ENCODE measurements around the gene CASR.

CASR gene

GRCh38 chr3:122263058-122263457 lies 79.6 kb downstream of the CASR start:
- POLR2A ChIA-PET = no interaction called here
- TF ChIP-seq, protein P1, sequence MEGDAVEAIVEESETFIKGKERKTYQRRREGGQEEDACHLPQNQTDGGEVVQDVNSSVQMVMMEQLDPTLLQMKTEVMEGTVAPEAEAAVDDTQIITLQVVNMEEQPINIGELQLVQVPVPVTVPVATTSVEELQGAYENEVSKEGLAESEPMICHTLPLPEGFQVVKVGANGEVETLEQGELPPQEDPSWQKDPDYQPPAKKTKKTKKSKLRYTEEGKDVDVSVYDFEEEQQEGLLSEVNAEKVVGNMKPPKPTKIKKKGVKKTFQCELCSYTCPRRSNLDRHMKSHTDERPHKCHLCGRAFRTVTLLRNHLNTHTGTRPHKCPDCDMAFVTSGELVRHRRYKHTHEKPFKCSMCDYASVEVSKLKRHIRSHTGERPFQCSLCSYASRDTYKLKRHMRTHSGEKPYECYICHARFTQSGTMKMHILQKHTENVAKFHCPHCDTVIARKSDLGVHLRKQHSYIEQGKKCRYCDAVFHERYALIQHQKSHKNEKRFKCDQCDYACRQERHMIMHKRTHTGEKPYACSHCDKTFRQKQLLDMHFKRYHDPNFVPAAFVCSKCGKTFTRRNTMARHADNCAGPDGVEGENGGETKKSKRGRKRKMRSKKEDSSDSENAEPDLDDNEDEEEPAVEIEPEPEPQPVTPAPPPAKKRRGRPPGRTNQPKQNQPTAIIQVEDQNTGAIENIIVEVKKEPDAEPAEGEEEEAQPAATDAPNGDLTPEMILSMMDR (IDR thresholded peaks at IDR 0.05; ENCODE audit: control extremely low read depth, extremely low read depth, low read depth, missing control alignments) = no peak
- DNase-seq (ENCODE audit: extremely low spot score) = no peak
- CTCF ChIA-PET = interaction anchor here (0.7 to 9.2 kb wide), 10 partner anchors 10 to 717 kb away, joined by 3 to 98 read pairs (median 3); partner anchors contain the start of gene POLQ

GRCh38 chr3:122263974-122264588 lies 80.6 kb downstream of the CASR start:
- ChIA-PET CTCF (interaction anchor here (9.2 kb wide), 1 partner anchor 163 kb away, joined by 98 read pairs; no protein-coding TSS in a partner anchor), POLR2A (no interaction called here)
- DNase-seq (ENCODE audit: extremely low spot score) = no peak
- TF ChIP-seq, protein P1 (IDR thresholded peaks at IDR 0.05; ENCODE audit: control extremely low read depth, extremely low read depth, low read depth, missing control alignments) = no peak

- POLR2A ChIA-PET = no interaction called here
- DNase-seq (ENCODE audit: extremely low spot score) = no peak
- TF ChIP-seq, protein P1 (IDR thresholded peaks at IDR 0.05; ENCODE audit: control extremely low read depth, extremely low read depth, low read depth, missing control alignments) = no peak
- CTCF ChIA-PET = interaction anchor here (1.4 to 9.2 kb wide), 4 partner anchors 20 to 165 kb away, joined by 3 to 98 read pairs (median 4); no protein-coding TSS in a partner anchor
These were observed 82.5 kb downstream of the CASR start for GRCh38 chr3:122265957-122266356.

DNA sequence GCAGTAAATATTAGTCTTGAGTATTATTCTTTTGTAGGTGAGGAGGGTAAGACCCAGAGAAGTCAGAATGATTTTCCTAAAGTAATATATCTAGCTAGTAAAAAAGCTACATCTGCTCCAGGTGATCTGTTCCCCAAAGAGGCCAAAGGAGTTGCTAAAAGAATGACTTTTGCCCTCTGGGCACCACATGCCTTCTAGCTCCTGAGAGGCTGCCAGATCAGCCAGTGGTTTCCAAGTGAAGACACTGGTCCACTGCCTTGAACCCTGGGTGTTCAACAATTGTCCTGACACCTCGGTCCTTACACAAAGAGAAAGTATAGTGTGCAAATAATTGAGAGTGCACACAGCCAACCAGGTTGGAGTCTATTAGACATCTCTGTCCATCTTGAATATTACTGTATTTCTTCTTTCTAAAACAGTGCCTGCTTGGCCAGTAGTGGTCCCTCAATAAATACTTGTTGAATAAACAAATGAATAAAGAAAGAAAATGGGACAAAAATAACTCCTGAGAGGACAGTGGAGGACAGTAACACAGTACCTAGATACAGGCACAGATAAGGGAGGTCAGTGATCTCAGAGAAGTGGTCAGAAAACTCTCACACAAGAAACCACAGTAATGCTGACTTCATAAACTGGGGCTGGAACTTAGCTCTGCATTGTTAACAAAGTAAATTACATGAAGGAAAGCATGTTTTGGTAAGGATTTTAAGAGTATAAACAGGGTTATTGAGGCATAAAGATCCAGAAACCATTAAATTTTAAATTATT lies 85.0 kb downstream of the CASR start:
- ChIA-PET POLR2A (no interaction called here), CTCF (interaction anchor here (1.0 to 1.9 kb wide), 4 partner anchors 9 to 32 kb away, joined by 3 to 9 read pairs (median 4); no protein-coding TSS in a partner anchor)
- DNase-seq (ENCODE audit: extremely low spot score) = peak; percentile 32
- TF ChIP-seq, protein P1 (IDR thresholded peaks at IDR 0.05; ENCODE audit: control extremely low read depth, extremely low read depth, low read depth, missing control alignments) = no peak

- DNase-seq (ENCODE audit: extremely low spot score) = no peak
- ChIA-PET CTCF (interaction anchor here (1.0 to 1.9 kb wide), 4 partner anchors 9 to 31 kb away, joined by 3 to 9 read pairs (median 4); no protein-coding TSS in a partner anchor), POLR2A (no interaction called here)
- TF ChIP-seq, protein P1 (IDR thresholded peaks at IDR 0.05; ENCODE audit: control extremely low read depth, extremely low read depth, low read depth, missing control alignments) = no peak
These were observed 85.6 kb downstream of the CASR start for GRCh38 chr3:122269045-122269444.

DNA sequence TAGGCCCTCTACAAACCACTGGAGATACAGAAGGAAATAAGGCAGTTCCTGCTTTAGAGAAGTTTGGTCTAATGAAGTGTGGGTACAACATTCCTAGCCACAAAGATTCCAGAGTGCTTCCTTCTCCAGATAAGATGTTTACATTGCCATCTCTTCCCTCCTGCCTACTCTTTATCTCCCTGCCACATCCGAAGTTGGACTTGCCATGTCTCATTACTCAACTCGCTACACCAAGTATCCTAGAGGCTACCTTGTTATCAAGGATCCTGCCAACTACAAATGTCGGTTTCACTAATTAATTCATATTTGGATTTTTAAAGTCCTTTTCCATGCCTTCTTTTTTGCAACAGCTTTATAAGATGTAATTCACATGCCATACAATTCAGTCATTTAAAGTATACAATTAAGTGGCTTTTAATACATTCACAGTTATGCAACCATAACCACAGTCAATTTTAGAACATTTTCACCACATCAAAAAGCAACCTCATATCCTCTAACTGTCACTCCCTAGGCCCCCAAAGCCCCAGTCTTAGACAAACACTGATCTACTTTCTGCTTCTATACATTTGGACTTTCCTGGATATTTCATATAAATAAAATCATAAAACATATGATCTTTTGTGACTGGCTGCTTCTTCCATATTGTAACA lies 87.9 kb downstream of the CASR start:
- ChIA-PET POLR2A (no interaction called here), CTCF (no interaction called here)
- TF ChIP-seq, protein P1 (IDR thresholded peaks at IDR 0.05; ENCODE audit: control extremely low read depth, extremely low read depth, low read depth, missing control alignments) = no peak
- DNase-seq (ENCODE audit: extremely low spot score) = no peak
